BJ (cell line): Measurements from ENCODE around the gene LTBR. TPM values are rescaled to one million over a fixed set of nuclear protein-coding genes. Genes with fewer than 3 reads are reported as not detected.

Experiments
- CTCF ChIA-PET: fragments of 350-600 bp; formaldehyde crosslinking; extraction: SDS; loops from one replicate; lab custom pipeline; 2021; ENCODE audit warnings: antibody characterized with exemption, inconsistent platforms; lab: Yijun Ruan, JAX
- POLR2A ChIA-PET: fragments of 300-600 bp; sonication (Branson Sonifier 250); formaldehyde crosslinking; extraction: SDS; loops from one replicate; lab custom pipeline; 2021; ENCODE audit warnings: antibody characterized with exemption; lab: Charles Lee
- DNase-seq: peaks from one replicate; pipeline ENCODE4 v3.0.0-alpha.2; 2011; ENCODE audit warnings: low read depth
- H3K27me3 ChIP-seq: 2 replicates; pipeline ENCODE4 v1.6.0; 2011; ENCODE audit warnings: low read length; ENCODE audit not compliant: control insufficient read depth, insufficient read depth
- H3K36me3 ChIP-seq: 2 replicates; pipeline ENCODE4 v1.5.1; 2011; ENCODE audit warnings: low read length; ENCODE audit not compliant: control insufficient read depth, insufficient read depth
- H3K4me3 ChIP-seq: 2 replicates; pipeline ENCODE4 v1.5.1; 2011; ENCODE audit warnings: low read depth, mild to moderate bottlenecking, control low read depth, low read length
- CTCF ChIP-seq: IDR thresholded peaks from 2 replicates; pipeline ENCODE4 v1.5.1; 2011; ENCODE audit warnings: low read depth, mild to moderate bottlenecking, control low read depth, inconsistent platforms, low read length, moderate library complexity; ENCODE audit not compliant: insufficient read depth
- polyA plus RNA-seq: library from polyadenylated mRNA; depleted of rRNA; stranded (reverse); fragments of >200 nt; gene quantifications from 2 replicates; pipeline ENCODE4 v1.2.3, GENCODE V29; 2011

Gene LTBR
- polyA plus RNA-seq, 1 experiment = 67.2 TPM

- H3K4me3 ChIP-seq = no peak overlapping the region
- H3K27me3 ChIP-seq = peaks cover 8% of the 10 kb centered on the region
- CTCF ChIA-PET = interaction anchor here (1.2 to 1.9 kb wide), 2 partner anchors 11 to 17 kb away, joined by 3 to 4 read pairs; no protein-coding TSS in a partner anchor
- DNase-seq = no peak
- no peaks in the 10 kb centered on the region for H3K36me3 ChIP-seq
- TF ChIP-seq CTCF = no peak
- POLR2A ChIA-PET = no interaction called here
Measured at GRCh38 chr12:6355491-6356373, 28.2 kb upstream of the LTBR start.

DNA sequence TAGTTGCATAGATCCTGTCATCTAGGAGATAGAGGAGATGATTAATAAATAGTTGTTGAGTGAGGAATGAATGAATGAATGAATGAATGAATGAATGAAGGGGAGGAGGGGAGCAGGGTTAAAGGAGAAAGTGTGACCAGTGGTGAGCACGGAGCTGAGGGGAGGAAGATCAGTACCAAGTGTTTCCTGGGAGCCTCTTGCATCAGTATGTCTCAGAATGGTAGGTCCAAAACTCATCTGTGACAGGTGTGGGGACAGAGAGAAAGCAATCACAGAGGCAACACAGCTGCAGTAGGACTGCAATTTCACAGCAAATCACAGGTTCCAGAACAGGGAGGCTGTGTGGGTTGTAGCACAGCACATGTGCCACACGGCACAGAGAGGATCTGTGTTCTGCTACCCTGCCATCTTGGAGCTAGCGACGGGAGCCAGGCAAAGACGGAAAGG, 27.6 kb upstream of the LTBR start:
- no peak for DNase-seq
- no peak for TF ChIP-seq CTCF
- Histone ChIP-seq H3K4me3 (no peak overlapping the region), H3K27me3 (peaks cover 8% of the 10 kb centered on the region), H3K36me3 (no peaks in the 10 kb centered on the region)
- CTCF ChIA-PET = interaction anchor here (0.8 to 1.9 kb wide), 3 partner anchors 10 to 109 kb away, joined by 3 to 4 read pairs (median 3); no protein-coding TSS in a partner anchor
- POLR2A ChIA-PET = no interaction called here

- ChIA-PET POLR2A (no interaction called here), CTCF (no interaction called here)
- H3K4me3 ChIP-seq = no peak overlapping the region
- TF ChIP-seq CTCF = no peak
- DNase-seq = no peak
- no peaks in the 10 kb centered on the region for H3K36me3 ChIP-seq
- peaks cover 8% of the 10 kb centered on the region for H3K27me3 ChIP-seq
Measured at GRCh38 chr12:6358881-6359280, 25.1 kb upstream of the LTBR start.

DNA sequence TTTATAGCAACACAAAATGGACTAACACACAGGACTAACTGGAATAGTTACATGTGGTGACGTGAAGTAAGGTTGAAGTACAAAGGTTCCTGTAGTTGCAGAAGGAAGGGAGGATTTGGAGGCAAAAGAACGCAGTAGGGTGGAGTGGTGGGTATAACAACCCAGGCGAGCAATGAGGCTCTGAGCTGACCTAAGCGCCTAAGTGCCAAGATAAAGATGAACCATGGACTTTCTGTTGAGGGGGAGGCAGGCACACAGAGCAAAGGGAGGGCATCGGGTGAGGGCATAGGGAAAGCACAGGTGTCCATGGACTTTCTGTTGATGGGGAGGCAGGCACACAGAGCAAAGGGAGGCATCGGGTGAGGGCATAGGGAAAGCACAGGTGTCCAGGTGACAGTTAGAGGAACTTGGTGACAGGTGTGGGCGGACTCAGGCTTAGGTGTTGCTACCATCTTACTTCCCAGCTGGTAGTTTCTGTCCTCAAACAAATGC, 23.8 kb upstream of the LTBR start:
- Histone ChIP-seq H3K27me3 (peaks cover 8% of the 10 kb centered on the region), H3K36me3 (no peaks in the 10 kb centered on the region), H3K4me3 (no peak overlapping the region)
- POLR2A ChIA-PET = no interaction called here
- no peak for TF ChIP-seq CTCF
- CTCF ChIA-PET = interaction anchor here (0.6 to 1.7 kb wide), 3 partner anchors 23 to 110 kb away, joined by 3 to 6 read pairs (median 4); partner anchors contain the start of gene VAMP1
- DNase-seq = no peak

DNA sequence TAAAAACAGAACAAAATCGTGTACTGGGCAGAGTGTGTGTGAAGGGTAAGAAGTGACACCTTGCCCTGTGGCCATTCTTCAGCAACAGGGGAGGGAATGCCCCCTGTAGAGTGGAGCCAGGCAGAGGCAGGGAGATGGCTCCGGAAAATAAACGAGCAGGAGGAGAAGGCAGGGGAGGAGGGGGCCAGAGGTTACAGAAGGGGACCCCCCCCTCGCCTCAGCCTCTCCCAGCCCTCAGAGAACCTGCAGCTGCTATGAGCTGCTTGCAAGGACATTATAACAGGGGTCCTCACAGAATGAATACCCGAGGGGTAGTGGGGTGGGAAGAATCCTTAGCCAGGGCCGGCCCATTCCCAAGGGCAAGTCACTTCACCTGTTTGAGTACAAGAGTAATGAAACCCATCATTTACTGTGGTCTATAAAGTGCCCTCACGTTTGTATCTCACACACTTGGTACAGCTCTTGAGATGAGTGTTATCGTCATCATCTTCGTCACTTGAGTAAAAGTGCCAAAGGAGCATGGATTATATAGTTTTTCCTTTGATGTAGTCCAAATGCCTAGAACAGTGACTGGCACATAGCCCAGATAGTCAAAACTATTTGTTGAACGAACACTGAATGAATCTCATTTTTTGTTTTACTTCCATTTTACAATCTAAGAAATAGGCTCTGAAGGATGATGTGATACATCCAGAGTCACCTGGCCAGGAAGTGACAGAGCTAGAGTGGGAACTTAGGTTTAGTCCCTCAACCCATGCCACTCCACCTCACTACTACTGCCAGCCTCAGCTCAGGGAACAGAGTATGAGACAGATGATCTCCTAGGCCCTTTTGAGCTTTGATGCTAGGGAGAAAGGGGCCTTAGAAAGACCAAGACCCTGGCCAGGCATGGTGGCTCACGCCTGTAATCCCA, 23.1 kb upstream of the LTBR start:
- Histone ChIP-seq H3K27me3 (peaks cover 8% of the 10 kb centered on the region), H3K4me3 (no peak overlapping the region), H3K36me3 (no peaks in the 10 kb centered on the region)
- no peak for DNase-seq
- CTCF ChIA-PET = interaction anchor here (1.0 to 1.7 kb wide), 3 partner anchors 11 to 75 kb away, joined by 3 to 4 read pairs (median 3); no protein-coding TSS in a partner anchor
- POLR2A ChIA-PET = no interaction called here
- TF ChIP-seq CTCF = no peak
